A673 (cell line): ENCODE data around the gene SYCP1. TPM values are rescaled to one million over a fixed set of nuclear protein-coding genes. Genes with fewer than 3 reads are reported as not detected.
"Not testable (repeated sequence)": the region's sequence is repeated elsewhere in the genome, so short reads cannot be mapped to it uniquely, and the experiment has no call there.

ENCODE experiments used
- BruUV-seq: library from RNA; stranded (reverse); fragments of 400-500 nt; replicated peaks from 2 replicates; lab custom pipeline; 2021; lab: Mats Ljungman, UMichigan
- CTCF ChIA-PET: fragments of 300-600 bp; sonication (Branson Sonifier 250); formaldehyde crosslinking; loops from one replicate; lab custom pipeline; 2022; ENCODE audit warnings: antibody characterized with exemption; lab: Charles Lee
- POLR2A ChIA-PET: fragments of 300-600 bp; sonication (Branson Sonifier 250); formaldehyde crosslinking; loops from one replicate; lab custom pipeline; 2022; ENCODE audit warnings: antibody characterized with exemption; ENCODE audit not compliant: low non-redundant PET; lab: Charles Lee
- DNase-seq: peaks from one replicate; pipeline ENCODE4 v3.0.0-alpha.2; 2015; ENCODE audit warnings: low spot score
- H3K27ac ChIP-seq: fragments of 200-600 bp; sonication (generic); 2 replicates; pipeline ENCODE4 v1.5.1; 2016; ENCODE audit warnings: mixed run types, low read depth, mild to moderate bottlenecking, mixed read lengths, antibody characterized with exemption, low read length; ENCODE audit not compliant: poor library complexity, severe bottlenecking
- H3K27me3 ChIP-seq: fragments of 200-600 bp; sonication (generic); replicated peaks from 2 replicates; pipeline ENCODE4 v1.6.1; 2017; ENCODE audit warnings: mixed run types, low read depth, mild to moderate bottlenecking, mixed read lengths, antibody characterized with exemption, low read length; ENCODE audit not compliant: insufficient read depth, poor library complexity
- H3K36me3 ChIP-seq: fragments of 200-600 bp; sonication (generic); 2 replicates; pipeline ENCODE4 v1.6.1; 2016; ENCODE audit warnings: mixed run types, mild to moderate bottlenecking, mixed read lengths, antibody characterized with exemption, low read length; ENCODE audit not compliant: insufficient read depth, poor library complexity, severe bottlenecking
- H3K4me1 ChIP-seq: fragments of 200-600 bp; sonication (generic); 2 replicates; pipeline ENCODE4 v1.6.1; 2017; ENCODE audit warnings: mixed run types, mild to moderate bottlenecking, mixed read lengths, antibody characterized with exemption, low read length; ENCODE audit not compliant: insufficient read depth, poor library complexity, severe bottlenecking
- H3K4me3 ChIP-seq: fragments of 200-600 bp; sonication (generic); 2 replicates; pipeline ENCODE4 v1.5.1; 2016; ENCODE audit warnings: low read depth, mixed run types, mild to moderate bottlenecking, mixed read lengths, low read length; ENCODE audit not compliant: poor library complexity, severe bottlenecking
- H3K9me3 ChIP-seq: fragments of 200-600 bp; sonication (generic); 2 replicates; pipeline ENCODE4 v1.6.1; 2016; ENCODE audit warnings: mixed run types, low read depth, mild to moderate bottlenecking, mixed read lengths, antibody characterized with exemption, low read length; ENCODE audit not compliant: poor library complexity, severe bottlenecking
- CTCF ChIP-seq: fragments of 300-800, 200-600 bp; sonication (generic); conservative IDR thresholded peaks from 2 replicates; pipeline ENCODE4 v1.5.1; 2017; ENCODE audit warnings: low read depth, mild to moderate bottlenecking, antibody characterized with exemption, low read length, moderate library complexity, mixed read lengths
- EZH2 ChIP-seq: fragments of 200-600 bp; sonication (generic); IDR thresholded peaks from 2 replicates; pipeline ENCODE4 v1.6.1; 2017; ENCODE audit warnings: borderline replicate concordance, low read depth, mild to moderate bottlenecking, mixed read lengths, antibody characterized with exemption, low read length; ENCODE audit not compliant: poor library complexity, severe bottlenecking
- intact Hi-C: fragments of 100-400 bp; cut with micrococcal nuclease; formaldehyde crosslinking; loops from one replicate; pipeline ENCODE4 v1.10.0; 2022; ENCODE audit not compliant: unreplicated experiment
- total RNA-seq: library from RNA; stranded (reverse); gene quantifications from 2 replicates; pipeline ENCODE4 v1.2.3, GENCODE V29; 2021

SYCP1 gene
- total RNA-seq, 1 experiment from 2014 or later: 0.41 TPM

- no TSS peak for BruUV-seq
- intact Hi-C loops: no loop called here
- H3K4me1 ChIP-seq: no peaks in the 10 kb centered on the region
- ChIA-PET POLR2A (no interaction called here), CTCF (no interaction called here)
- no peak overlapping the region for H3K4me3 ChIP-seq
- H3K9me3 ChIP-seq: no peaks in the 10 kb centered on the region
- no peaks in the 10 kb centered on the region for H3K36me3 ChIP-seq
- TF ChIP-seq CTCF: no peak
- no peak for DNase-seq
- no peaks in the 10 kb centered on the region for H3K27me3 ChIP-seq
- no peak overlapping the region for H3K27ac ChIP-seq
Measured at GRCh38 chr1:115012006-115012405, 157.3 kb downstream of the SYCP1 start.

GRCh38 chr1:115012434-115012833, 157.8 kb downstream of the SYCP1 start:
- Histone ChIP-seq H3K4me1 (no peaks in the 10 kb centered on the region), H3K4me3 (no peak overlapping the region), H3K9me3 (no peaks in the 10 kb centered on the region), H3K27ac (no peak overlapping the region), H3K27me3 (no peaks in the 10 kb centered on the region), H3K36me3 (no peaks in the 10 kb centered on the region)
- POLR2A ChIA-PET: no interaction called here
- DNase-seq: no peak
- no TSS peak for BruUV-seq
- TF ChIP-seq EZH2: no peak
- intact Hi-C loops: no loop called here
- CTCF ChIA-PET: no interaction called here

- Histone ChIP-seq H3K9me3 (no peaks in the 10 kb centered on the region), H3K4me1 (no peaks in the 10 kb centered on the region), H3K36me3 (no peaks in the 10 kb centered on the region), H3K4me3 (no peak overlapping the region), H3K27ac (no peak overlapping the region), H3K27me3 (no peaks in the 10 kb centered on the region)
- ChIA-PET CTCF (no interaction called here), POLR2A (no interaction called here)
- BruUV-seq: no TSS peak
- TF ChIP-seq EZH2 (no peak), CTCF (no peak)
- intact Hi-C loops: no loop called here
- DNase-seq: no peak
Measured at GRCh38 chr1:115013792-115014191, 159.1 kb downstream of the SYCP1 start.

GRCh38 chr1:115019549-115019948, 164.9 kb downstream of the SYCP1 start:
- BruUV-seq, H3K4me3 ChIP-seq, H3K4me1 ChIP-seq, intact Hi-C loops, H3K36me3 ChIP-seq, CTCF ChIA-PET, POLR2A ChIA-PET, DNase-seq, H3K9me3 ChIP-seq, H3K27ac ChIP-seq, H3K27me3 ChIP-seq: not testable (repeated sequence)
